DOHH2 (cell line): ENCODE results near the gene RNASE13.

Experiments
- H3F3A ChIP-seq: fragments of 200-600 bp; sonication (generic), shearing (Covaris generic); 2 replicates; pipeline ENCODE4 v1.6.0; 2016; ENCODE audit warnings: antibody characterized with exemption, mild to moderate bottlenecking; ENCODE audit not compliant: control insufficient read depth, insufficient read depth
- H3K27ac ChIP-seq: fragments of 200-600 bp; sonication (generic); 2 replicates; pipeline ENCODE4 v1.5.1; 2014; ENCODE audit warnings: low read depth, mild to moderate bottlenecking, low read length, moderate library complexity
- H3K27me3 ChIP-seq: fragments of 200-600 bp; sonication (generic); 2 replicates; pipeline ENCODE4 v1.6.1; 2014; ENCODE audit warnings: mild to moderate bottlenecking, low read length, mixed read lengths; ENCODE audit not compliant: control insufficient read depth
- H3K36me3 ChIP-seq: fragments of 200-600 bp; sonication (generic); 2 replicates; pipeline ENCODE4 v1.6.1; 2014; ENCODE audit warnings: mild to moderate bottlenecking, low read length, moderate library complexity, mixed read lengths; ENCODE audit not compliant: control insufficient read depth
- H3K4me1 ChIP-seq: fragments of 200-600 bp; sonication (generic); 2 replicates; pipeline ENCODE4 v1.6.1; 2014; ENCODE audit warnings: mild to moderate bottlenecking, low read length, mixed read lengths; ENCODE audit not compliant: control insufficient read depth
- H3K4me2 ChIP-seq: fragments of 200-600 bp; sonication (generic); 2 replicates; pipeline ENCODE4 v1.6.0; 2014; ENCODE audit warnings: mild to moderate bottlenecking, low read length, moderate library complexity
- H3K4me3 ChIP-seq: fragments of 200-600 bp; sonication (generic); 2 replicates; pipeline ENCODE4 v1.5.1; 2014; ENCODE audit warnings: mild to moderate bottlenecking, low read length, mixed read lengths
- H3K79me2 ChIP-seq: fragments of 200-600 bp; sonication (generic); 2 replicates; pipeline ENCODE4 v1.6.1; 2014; ENCODE audit warnings: mild to moderate bottlenecking, low read length, mixed read lengths; ENCODE audit not compliant: control insufficient read depth
- H3K9me2 ChIP-seq: fragments of 200-600 bp; sonication (generic); replicated peaks from 2 replicates; pipeline ENCODE4 v1.6.1; 2014; ENCODE audit warnings: mild to moderate bottlenecking, low read length, mixed read lengths; ENCODE audit not compliant: control insufficient read depth
- H3K9me3 ChIP-seq: fragments of 200-600 bp; sonication (generic); 2 replicates; pipeline ENCODE4 v1.6.1; 2014; ENCODE audit warnings: antibody characterized with exemption, low read length, mixed read lengths; ENCODE audit not compliant: control insufficient read depth, insufficient read depth
- H4K20me1 ChIP-seq: fragments of 200-600 bp; sonication (generic); 2 replicates; pipeline ENCODE4 v1.6.0; 2014; ENCODE audit warnings: low read depth, mild to moderate bottlenecking, antibody characterized with exemption, low read length, moderate library complexity; ENCODE audit not compliant: control insufficient read depth, insufficient read depth
- EZH2phosphoT487 ChIP-seq: fragments of 200-600 bp; sonication (generic); IDR thresholded peaks from 2 replicates; pipeline ENCODE4 v1.6.1; 2017; ENCODE audit warnings: borderline replicate concordance, mild to moderate bottlenecking, antibody characterized with exemption, low read length, moderate library complexity, mixed read lengths
- TF ChIP-seq, protein P1 (sequence below): fragments of 200-600 bp; sonication (generic); IDR thresholded peaks from one replicate; pipeline ENCODE4 v1.5.1; 2014; ENCODE audit warnings: antibody characterized with exemption, mild to moderate bottlenecking, low read depth, low read length; ENCODE audit not compliant: poor library complexity, severe bottlenecking

RNASE13 gene

DNA sequence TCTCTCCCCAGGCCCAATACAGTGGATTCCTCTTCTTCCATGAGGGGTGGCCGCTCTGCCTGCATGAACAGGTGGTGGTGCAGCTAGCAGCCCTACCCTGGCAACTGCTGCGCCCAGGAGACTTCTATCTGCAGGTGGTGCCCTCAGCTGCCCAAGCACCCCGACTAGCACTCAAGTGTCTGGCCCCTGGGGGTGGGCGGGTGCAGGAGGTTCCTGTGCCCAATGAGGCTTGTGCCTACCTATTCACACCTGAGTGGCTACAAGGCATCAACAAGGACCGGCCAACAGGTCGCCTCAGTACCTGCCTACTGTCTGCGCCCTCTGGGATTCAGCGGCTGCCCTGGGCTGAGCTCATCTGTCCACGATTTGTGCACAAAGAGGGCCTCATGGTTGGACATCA, 39.3 kb upstream of the RNASE13 start:
- H3K4me2 ChIP-seq, result no peak overlapping the region
- no peaks in the 10 kb centered on the region for H4K20me1 ChIP-seq
- H3K4me1 ChIP-seq, result peaks cover 34% of the 10 kb centered on the region
- peaks cover 23% of the 10 kb centered on the region for H3K27me3 ChIP-seq
- H3K4me3 ChIP-seq, result no peak overlapping the region
- H3K79me2 ChIP-seq, result no peaks in the 10 kb centered on the region
- TF ChIP-seq, protein P1, sequence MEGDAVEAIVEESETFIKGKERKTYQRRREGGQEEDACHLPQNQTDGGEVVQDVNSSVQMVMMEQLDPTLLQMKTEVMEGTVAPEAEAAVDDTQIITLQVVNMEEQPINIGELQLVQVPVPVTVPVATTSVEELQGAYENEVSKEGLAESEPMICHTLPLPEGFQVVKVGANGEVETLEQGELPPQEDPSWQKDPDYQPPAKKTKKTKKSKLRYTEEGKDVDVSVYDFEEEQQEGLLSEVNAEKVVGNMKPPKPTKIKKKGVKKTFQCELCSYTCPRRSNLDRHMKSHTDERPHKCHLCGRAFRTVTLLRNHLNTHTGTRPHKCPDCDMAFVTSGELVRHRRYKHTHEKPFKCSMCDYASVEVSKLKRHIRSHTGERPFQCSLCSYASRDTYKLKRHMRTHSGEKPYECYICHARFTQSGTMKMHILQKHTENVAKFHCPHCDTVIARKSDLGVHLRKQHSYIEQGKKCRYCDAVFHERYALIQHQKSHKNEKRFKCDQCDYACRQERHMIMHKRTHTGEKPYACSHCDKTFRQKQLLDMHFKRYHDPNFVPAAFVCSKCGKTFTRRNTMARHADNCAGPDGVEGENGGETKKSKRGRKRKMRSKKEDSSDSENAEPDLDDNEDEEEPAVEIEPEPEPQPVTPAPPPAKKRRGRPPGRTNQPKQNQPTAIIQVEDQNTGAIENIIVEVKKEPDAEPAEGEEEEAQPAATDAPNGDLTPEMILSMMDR, result no peak
- no peak for TF ChIP-seq EZH2phosphoT487
- H3F3A ChIP-seq, result peaks cover 6% of the 10 kb centered on the region; the same call in 1 of the 2 replicates
- no peak overlapping the region for H3K27ac ChIP-seq
- H3K9me3 ChIP-seq, result no peaks in the 10 kb centered on the region
- no peaks in the 10 kb centered on the region for H3K36me3 ChIP-seq
- H3K9me2 ChIP-seq, result no peaks in the 10 kb centered on the region

DNA sequence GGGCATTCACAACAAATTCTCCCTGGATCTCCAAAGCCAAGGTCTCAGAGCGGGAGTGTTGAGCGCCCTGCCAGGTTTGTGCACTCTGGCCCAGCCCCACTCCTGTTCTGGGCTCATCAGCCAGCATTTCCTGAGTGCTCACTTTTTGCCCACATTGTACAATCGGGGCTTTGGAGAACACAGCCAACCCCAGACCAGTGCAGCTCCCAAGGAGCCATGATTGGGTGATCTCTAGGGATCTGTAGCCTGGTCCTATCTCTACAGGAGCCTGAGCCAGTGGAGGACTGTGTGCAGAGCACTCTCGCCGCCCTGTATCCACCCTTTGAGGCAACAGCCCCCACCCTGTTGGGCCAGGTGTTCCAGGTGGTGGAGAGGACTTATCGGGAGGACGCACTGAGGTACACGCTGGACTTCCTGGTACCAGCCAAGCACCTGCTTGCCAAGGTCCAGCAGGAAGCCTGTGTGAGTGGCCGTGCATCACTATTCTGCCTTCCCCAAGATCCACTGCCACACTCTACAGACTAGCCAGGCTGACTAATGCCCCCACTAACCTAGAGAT, 38.3 kb upstream of the RNASE13 start:
- Histone ChIP-seq H3K27me3 (peaks cover 32% of the 10 kb centered on the region), H3K9me2 (no peaks in the 10 kb centered on the region), H3K9me3 (no peaks in the 10 kb centered on the region), H3K4me1 (peaks cover 42% of the 10 kb centered on the region), H3K4me2 (no peak overlapping the region), H3K36me3 (no peaks in the 10 kb centered on the region), H4K20me1 (no peaks in the 10 kb centered on the region), H3K27ac (no peak overlapping the region), H3K4me3 (no peak overlapping the region), H3K79me2 (no peaks in the 10 kb centered on the region), H3F3A (peaks cover 6% of the 10 kb centered on the region; the same call in 1 of the 2 replicates)
- TF ChIP-seq, protein P1, result no peak
- no peak for TF ChIP-seq EZH2phosphoT487

DNA sequence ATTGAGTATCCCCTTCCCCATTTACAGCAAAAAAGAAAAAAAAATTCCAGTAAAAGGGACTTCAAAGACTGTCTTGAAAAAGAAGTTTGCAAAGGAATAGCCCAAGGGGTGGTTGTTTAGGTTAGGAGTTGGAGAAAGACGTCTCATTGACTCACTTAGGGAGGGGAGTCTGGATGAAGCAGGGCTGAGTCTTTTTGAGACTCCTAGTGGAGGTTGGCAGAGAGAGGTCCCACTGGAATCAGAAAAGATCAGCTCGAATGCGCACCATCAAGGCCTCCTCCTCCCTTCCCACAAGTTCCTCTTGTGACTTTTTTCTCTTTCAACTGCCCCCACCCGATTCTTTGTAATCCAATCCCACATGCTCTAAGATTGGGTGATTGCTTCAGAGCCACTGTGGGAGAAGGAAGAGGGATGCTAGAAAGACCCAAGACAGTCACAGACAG, 37.4 kb upstream of the RNASE13 start:
- Histone ChIP-seq H3K9me2 (no peaks in the 10 kb centered on the region), H3K4me2 (peak overlapping the region; percentile 89), H3K36me3 (no peaks in the 10 kb centered on the region), H3K4me3 (peak overlapping the region; percentile 67), H3K27me3 (peaks cover 40% of the 10 kb centered on the region), H3K9me3 (no peaks in the 10 kb centered on the region), H3K79me2 (no peaks in the 10 kb centered on the region), H4K20me1 (no peaks in the 10 kb centered on the region), H3F3A (peaks cover 8% of the 10 kb centered on the region; the same call in 1 of the 2 replicates), H3K4me1 (peaks cover 46% of the 10 kb centered on the region), H3K27ac (no peak overlapping the region)
- TF ChIP-seq, protein P1, result no peak
- no peak for TF ChIP-seq EZH2phosphoT487
